SK-N-SH treated with all-trans-retinoic acid at 6 μM for 48 hours (cell line): ENCODE data around the gene FAM210A.

ENCODE experiments used
- ATAC-seq: fragments of 200-7000 bp; cut with Tn5 transposase; 3 replicates; pipeline ENCODE4 v1.9.1; 2020; ENCODE audit warnings: mild to moderate bottlenecking, moderate library complexity
- ARNTL ChIP-seq: fragments of 450-650 bp; formaldehyde crosslinking; IDR thresholded peaks from 2 replicates; pipeline ENCODE4 v1.5.0; 2020; ENCODE audit warnings: low read depth, mild to moderate bottlenecking, moderate library complexity, borderline replicate concordance
- BACH2 ChIP-seq: fragments of 250-450 bp; sonication (Bioruptor Pico); IDR thresholded peaks from 2 replicates; pipeline ENCODE4 v1.9.0; 2021; ENCODE audit warnings: mild to moderate bottlenecking, borderline replicate concordance
- CREB5 ChIP-seq: fragments of 250-450 bp; sonication (Bioruptor Pico); IDR thresholded peaks from 2 replicates; pipeline ENCODE4 v1.5.1; 2020; ENCODE audit warnings: low read depth, mild to moderate bottlenecking, moderate library complexity
- CSDC2 ChIP-seq: fragments of 250-450 bp; sonication (Bioruptor Pico); IDR thresholded peaks from 2 replicates; pipeline ENCODE4 v1.5.0; 2020; ENCODE audit warnings: mild to moderate bottlenecking, moderate library complexity
- ESRRG ChIP-seq: fragments of 250-450 bp; sonication (Bioruptor Pico); IDR thresholded peaks from 2 replicates; pipeline ENCODE4 v1.6.1; 2021; ENCODE audit warnings: mild to moderate bottlenecking
- GLIS3 ChIP-seq: fragments of 250-450 bp; sonication (Bioruptor Pico); IDR thresholded peaks from 2 replicates; pipeline ENCODE4 v1.5.0; 2020; ENCODE audit warnings: mild to moderate bottlenecking, moderate library complexity
- OSR1 ChIP-seq: fragments of 250-450 bp; sonication (Bioruptor Pico); IDR thresholded peaks from 2 replicates; pipeline ENCODE4 v1.8.0; 2022; ENCODE audit warnings: moderate library complexity, mild to moderate bottlenecking, inconsistent platforms
- PATZ1 ChIP-seq: fragments of 250-450 bp; sonication (Bioruptor Pico); IDR thresholded peaks from 2 replicates; pipeline ENCODE4 v1.8.0; 2020; ENCODE audit warnings: mild to moderate bottlenecking, moderate library complexity, borderline replicate concordance
- POU6F1 ChIP-seq: fragments of 250-450 bp; sonication (Bioruptor Pico); IDR thresholded peaks from 2 replicates; pipeline ENCODE4 v1.8.0; 2021; ENCODE audit warnings: low read depth, mild to moderate bottlenecking, moderate library complexity, borderline replicate concordance
- PPARA ChIP-seq: fragments of 250-450 bp; sonication (Bioruptor Pico); IDR thresholded peaks from 2 replicates; pipeline ENCODE4 v1.5.0; 2020; ENCODE audit warnings: mild to moderate bottlenecking, borderline replicate concordance
- RARB ChIP-seq: fragments of 250-450 bp; sonication (Bioruptor Pico); IDR thresholded peaks from 2 replicates; pipeline ENCODE4 v1.8.0; 2021; ENCODE audit warnings: mild to moderate bottlenecking, moderate library complexity
- SNAI2 ChIP-seq: fragments of 250-450 bp; sonication (Bioruptor Pico); IDR thresholded peaks from 2 replicates; pipeline ENCODE4 v1.5.0; 2020; ENCODE audit warnings: mild to moderate bottlenecking, moderate library complexity
- TCF4 ChIP-seq: fragments of 250-450 bp; sonication (Bioruptor Pico); IDR thresholded peaks from 2 replicates; pipeline ENCODE4 v1.8.0; 2021; ENCODE audit warnings: mild to moderate bottlenecking, moderate library complexity, borderline replicate concordance
- TOX ChIP-seq: fragments of 250-450 bp; sonication (Bioruptor Pico); IDR thresholded peaks from 2 replicates; pipeline ENCODE4 v1.8.0; 2021; ENCODE audit warnings: mild to moderate bottlenecking, moderate library complexity, borderline replicate concordance
- TSHZ2 ChIP-seq: fragments of 250-450 bp; sonication (Bioruptor Pico); IDR thresholded peaks from 2 replicates; pipeline ENCODE4 v1.5.0; 2020; ENCODE audit warnings: mild to moderate bottlenecking, moderate library complexity
- ZFP3 ChIP-seq: fragments of 250-450 bp; sonication (Bioruptor Pico); IDR thresholded peaks from 2 replicates; pipeline ENCODE4 v1.5.0; 2020; ENCODE audit warnings: mild to moderate bottlenecking, moderate library complexity
- ZFP30 ChIP-seq: fragments of 450-650 bp; formaldehyde crosslinking; IDR thresholded peaks from 2 replicates; pipeline ENCODE4 v1.5.0; 2022; ENCODE audit warnings: mild to moderate bottlenecking, moderate library complexity
- ZNF565 ChIP-seq: fragments of 450-650 bp; formaldehyde crosslinking; conservative IDR thresholded peaks from 2 replicates; pipeline ENCODE4 v1.5.0; 2020; ENCODE audit warnings: low read depth, mild to moderate bottlenecking, moderate library complexity
- ZNF70 ChIP-seq: fragments of 450-650 bp; formaldehyde crosslinking; IDR thresholded peaks from 2 replicates; pipeline ENCODE4 v1.5.0; 2020; ENCODE audit warnings: mild to moderate bottlenecking, moderate library complexity
- ZNF8 ChIP-seq: fragments of 450-650 bp; formaldehyde crosslinking; IDR thresholded peaks from 2 replicates; pipeline ENCODE4 v1.5.0; 2020; ENCODE audit warnings: mild to moderate bottlenecking, moderate library complexity

The FAM210A gene

GRCh38 chr18:13676471-13676870 is 49.9 kb downstream of the FAM210A start:
- TF ChIP-seq ARNTL (CRISPR knock-in tag), result no peak
- no peak for TF ChIP-seq SNAI2 (CRISPR knock-in tag)
- no peak for TF ChIP-seq ZFP30 (CRISPR knock-in tag)
- no peak for TF ChIP-seq BACH2 (CRISPR knock-in tag)
- ATAC-seq, result no peak

- ATAC-seq, result no peak
- TF ChIP-seq ARNTL (CRISPR knock-in tag), result no peak
- no peak for TF ChIP-seq CSDC2 (CRISPR knock-in tag)
- no peak for TF ChIP-seq PPARA (CRISPR knock-in tag)
Measured at GRCh38 chr18:13672657-13673056, 53.7 kb downstream of the FAM210A start.

- TF ChIP-seq ZNF70 (CRISPR knock-in tag) (no peak), ZFP3 (CRISPR knock-in tag) (no peak), TCF4 (CRISPR knock-in tag) (no peak), ZNF8 (CRISPR knock-in tag) (no peak), ARNTL (CRISPR knock-in tag) (no peak), TSHZ2 (CRISPR knock-in tag) (no peak), CSDC2 (CRISPR knock-in tag) (no peak), ESRRG (CRISPR knock-in tag) (no peak), CREB5 (CRISPR knock-in tag) (no peak), BACH2 (CRISPR knock-in tag) (no peak), RARB (no peak), OSR1 (CRISPR knock-in tag) (no peak), SNAI2 (CRISPR knock-in tag) (no peak), GLIS3 (CRISPR knock-in tag) (no peak), ZFP30 (CRISPR knock-in tag) (no peak), TOX (no peak), ZNF565 (CRISPR knock-in tag) (no peak), PATZ1 (CRISPR knock-in tag) (no peak), PPARA (CRISPR knock-in tag) (no peak)
- TF ChIP-seq, all 23 proteins: peak for 0
- no peak for ATAC-seq
Measured at GRCh38 chr18:13661779-13662256, 64.5 kb downstream of the FAM210A start.

- no peak for ATAC-seq
- TF ChIP-seq PPARA (CRISPR knock-in tag), result no peak
- TF ChIP-seq TCF4 (CRISPR knock-in tag), result no peak
- TF ChIP-seq RARB, result no peak
- no peak for TF ChIP-seq ZFP3 (CRISPR knock-in tag)
- no peak for TF ChIP-seq ZNF565 (CRISPR knock-in tag)
- TF ChIP-seq ZNF8 (CRISPR knock-in tag), result no peak
- TF ChIP-seq SNAI2 (CRISPR knock-in tag), result no peak
- TF ChIP-seq ESRRG (CRISPR knock-in tag), result no peak
- no peak for TF ChIP-seq OSR1 (CRISPR knock-in tag)
- no peak for TF ChIP-seq POU6F1 (CRISPR knock-in tag)
Measured at GRCh38 chr18:13661051-13661778, 65.1 kb downstream of the FAM210A start.
